CD4-positive, alpha-beta T cell (primary cell): ENCODE results near the gene ACAP1. TPM values are rescaled to one million over a fixed set of nuclear protein-coding genes. Genes with fewer than 3 reads are reported as not detected.
A peak's percentile ranks its signal among the peaks of the same experiment; 100 is the strongest.

Experiments used
- ATAC-seq: fragments of 200-7000 bp; cut with Tn5 transposase; one replicate; pipeline ENCODE4 v1.10.0; 2022; ENCODE audit warnings: mild to moderate bottlenecking; ENCODE audit not compliant: poor library complexity
- CTCF ChIA-PET: fragments of 350-600 bp; sonication (Branson Sonifier 250); formaldehyde crosslinking; loops from one replicate; lab custom pipeline; 2021; ENCODE audit warnings: antibody characterized with exemption, inconsistent platforms; lab: Charles Lee
- POLR2A ChIA-PET: fragments of 350-600 bp; sonication (Branson Sonifier 250); formaldehyde crosslinking; loops from one replicate; lab custom pipeline; 2021; ENCODE audit warnings: antibody characterized with exemption, inconsistent platforms; lab: Charles Lee
- DNase-seq, 14 experiments: peaks; one replicate each; pipeline ENCODE4 v3.0.0-alpha.2; 2013 to 2020; ENCODE audit warnings: mixed read lengths in 2 of 14
- H3K27ac ChIP-seq, 2 donors: one replicate each; pipeline versions ENCODE4 v1.5.1 to v1.7.0; 2013; ENCODE audit warnings: low read length in 2 of 2, low read depth in 1 of 2, mild to moderate bottlenecking in 1 of 2
- H3K27me3 ChIP-seq, 2 experiments: 1 replicate in 1 of 2; 2 replicates in 1 of 2; pipeline versions ENCODE4 v1.6.1 to v1.7.0; 2013; ENCODE audit warnings: low read length in 2 of 2, control low read depth in 1 of 2, mild to moderate bottlenecking in 1 of 2, moderate library complexity in 1 of 2; ENCODE audit not compliant: insufficient read depth in 2 of 2, control insufficient read depth in 1 of 2
- H3K36me3 ChIP-seq: one replicate; pipeline ENCODE4 v1.6.1; 2013; ENCODE audit warnings: low read length, control low read depth; ENCODE audit not compliant: insufficient read depth
- H3K4me1 ChIP-seq: one replicate; pipeline ENCODE4 v1.6.1; 2013; ENCODE audit warnings: low read length, control low read depth; ENCODE audit not compliant: insufficient read depth
- H3K4me3 ChIP-seq: one replicate; pipeline ENCODE4 v1.5.1; 2013; ENCODE audit warnings: mild to moderate bottlenecking, low read length, moderate library complexity
- H3K9me3 ChIP-seq, 2 experiments: 1 replicate in 1 of 2; 2 replicates in 1 of 2; pipeline versions ENCODE4 v1.6.1 to v1.7.0; 2013; ENCODE audit warnings: low read length in 2 of 2, mild to moderate bottlenecking in 2 of 2, control low read depth in 1 of 2, moderate library complexity in 1 of 2; ENCODE audit not compliant: control insufficient read depth in 1 of 2, insufficient read depth in 1 of 2
- H3K27ac Mint-ChIP-seq: one replicate; pipeline ENCODE4 v1.8.0; 2020; ENCODE audit warnings: mixed read lengths
- H3K27me3 Mint-ChIP-seq: one replicate; pipeline ENCODE4 v1.8.0; 2021; ENCODE audit warnings: mixed read lengths
- H3K36me3 Mint-ChIP-seq: one replicate; pipeline ENCODE4 v1.8.0; 2021; ENCODE audit warnings: low read depth, mixed read lengths
- H3K4me1 Mint-ChIP-seq: one replicate; pipeline ENCODE4 v1.8.0; 2021; ENCODE audit warnings: low read depth, mixed read lengths
- H3K4me3 Mint-ChIP-seq: one replicate; pipeline ENCODE4 v1.8.0; 2020; ENCODE audit warnings: mild to moderate bottlenecking, mixed read lengths
- H3K9me3 Mint-ChIP-seq: one replicate; pipeline ENCODE4 v1.8.0; 2020; ENCODE audit warnings: mixed read lengths
- intact Hi-C, 2 experiments: fragments of 100-400 bp; cut with DNase I in 1 of 2; cut with micrococcal nuclease in 1 of 2; formaldehyde crosslinking; loops; one replicate each; pipeline versions ENCODE4 v1.15.1 to v1.9.0; 2023 to 2025; cut with DNase I, micrococcal nuclease
- total RNA-seq, 174 experiments: library from RNA in 2 of 174; stranded (reverse) in 2 of 174; gene quantifications; one replicate each; pipeline ENCODE4 v1.2.3 and lab custom pipeline; 2021 to 2026
- TF ChIP-seq, protein P1 (sequence below): fragments of 200-600 bp; IDR thresholded peaks from one replicate; pipeline ENCODE4 v1.8.0; 2022; ENCODE audit warnings: antibody characterized with exemption, mild to moderate bottlenecking

The ACAP1 gene
- total RNA-seq, 2 experiments from 2014 or later = 565 to 575 TPM

DNA sequence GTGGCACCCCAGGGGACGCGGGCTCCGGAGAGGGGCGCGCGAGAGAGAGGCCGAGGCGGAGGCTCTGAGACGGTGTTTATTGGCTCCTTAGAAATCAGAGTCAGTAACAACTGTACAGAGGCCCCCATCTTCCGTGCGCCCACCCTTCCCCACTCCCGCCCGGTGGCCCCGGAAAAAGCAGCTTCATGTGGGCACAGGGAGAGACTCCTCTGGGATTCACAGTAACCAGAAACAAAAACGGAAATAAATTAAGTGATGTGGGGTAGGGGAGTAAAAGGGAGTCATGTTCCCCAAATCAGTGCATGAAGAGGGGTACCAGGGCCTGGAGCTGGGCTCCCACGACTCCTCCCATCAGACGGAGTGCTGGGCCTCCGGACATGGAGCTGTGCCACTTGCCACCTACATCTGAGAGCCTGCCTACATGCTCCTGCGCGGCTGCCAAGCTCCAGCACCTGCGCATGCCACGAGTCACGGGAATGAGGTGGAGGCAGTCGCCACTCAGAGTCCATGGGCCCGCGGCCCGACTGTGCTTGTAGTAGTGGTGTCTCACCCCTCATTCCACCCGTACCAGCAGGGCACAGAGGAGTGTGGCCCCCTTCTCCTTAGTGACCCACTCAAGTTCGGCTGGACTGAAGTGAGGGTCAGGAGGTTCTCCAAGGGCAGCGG, 20.6 kb upstream of the ACAP1 start:
- H3K4me3 ChIP-seq = peak overlapping the region; percentile 86
- TF ChIP-seq, protein P1, sequence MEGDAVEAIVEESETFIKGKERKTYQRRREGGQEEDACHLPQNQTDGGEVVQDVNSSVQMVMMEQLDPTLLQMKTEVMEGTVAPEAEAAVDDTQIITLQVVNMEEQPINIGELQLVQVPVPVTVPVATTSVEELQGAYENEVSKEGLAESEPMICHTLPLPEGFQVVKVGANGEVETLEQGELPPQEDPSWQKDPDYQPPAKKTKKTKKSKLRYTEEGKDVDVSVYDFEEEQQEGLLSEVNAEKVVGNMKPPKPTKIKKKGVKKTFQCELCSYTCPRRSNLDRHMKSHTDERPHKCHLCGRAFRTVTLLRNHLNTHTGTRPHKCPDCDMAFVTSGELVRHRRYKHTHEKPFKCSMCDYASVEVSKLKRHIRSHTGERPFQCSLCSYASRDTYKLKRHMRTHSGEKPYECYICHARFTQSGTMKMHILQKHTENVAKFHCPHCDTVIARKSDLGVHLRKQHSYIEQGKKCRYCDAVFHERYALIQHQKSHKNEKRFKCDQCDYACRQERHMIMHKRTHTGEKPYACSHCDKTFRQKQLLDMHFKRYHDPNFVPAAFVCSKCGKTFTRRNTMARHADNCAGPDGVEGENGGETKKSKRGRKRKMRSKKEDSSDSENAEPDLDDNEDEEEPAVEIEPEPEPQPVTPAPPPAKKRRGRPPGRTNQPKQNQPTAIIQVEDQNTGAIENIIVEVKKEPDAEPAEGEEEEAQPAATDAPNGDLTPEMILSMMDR = no peak
- ATAC-seq = peak; percentile 1

DNA sequence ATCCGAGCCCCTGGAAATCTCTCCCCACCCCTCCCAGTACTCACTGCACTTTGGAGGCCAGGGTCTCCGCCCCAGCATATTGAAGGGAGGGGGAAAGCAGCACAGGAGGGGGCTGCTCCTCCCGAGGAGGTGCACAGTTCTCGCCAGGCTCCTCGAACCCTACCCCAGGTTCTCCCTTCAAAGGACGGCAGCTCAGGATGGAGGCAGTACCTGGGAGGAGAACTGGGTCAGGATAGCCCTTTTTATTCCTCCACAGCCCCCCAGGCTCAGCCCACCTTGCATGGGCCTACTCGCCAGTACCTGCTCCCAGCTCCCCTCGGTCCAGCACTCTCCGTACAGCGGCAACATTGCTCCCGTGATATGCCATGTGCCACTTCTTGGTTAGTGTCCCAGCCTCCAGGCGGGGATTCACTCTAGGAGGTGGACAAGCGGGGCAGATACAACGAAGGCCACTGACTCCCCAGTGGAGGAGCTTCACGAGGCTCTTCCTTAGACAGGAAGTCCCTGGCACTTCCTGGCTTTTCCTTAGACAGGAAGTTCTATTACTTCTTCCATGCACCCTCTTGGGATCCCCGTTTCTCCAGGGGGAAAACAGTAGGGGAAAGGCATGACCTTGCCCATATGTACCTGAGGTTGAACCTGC, 19.0 kb upstream of the ACAP1 start:
- Mint-ChIP-seq H3K27ac (peak overlapping the region; percentile 76), H3K9me3 (no peaks in the 10 kb centered on the region), H3K36me3 (peaks cover 78% of the 10 kb centered on the region), H3K27me3 (no peaks in the 10 kb centered on the region), H3K4me1 (peaks cover 39% of the 10 kb centered on the region), H3K4me3 (peak overlapping the region; percentile 66)
- POLR2A ChIA-PET = no interaction called here
- Histone ChIP-seq H3K9me3 (no peaks in the 10 kb centered on the region), H3K27me3 (no peaks in the 10 kb centered on the region), H3K4me1 (peaks cover 37% of the 10 kb centered on the region), H3K4me3 (no peak overlapping the region), H3K27ac (no peak overlapping the region), H3K36me3 (peaks cover 68% of the 10 kb centered on the region)
- TF ChIP-seq, protein P1 = no peak
- CTCF ChIA-PET = no interaction called here
- intact Hi-C loops = loop anchor here in 1 of 2 experiments (1.0 to 5.0 kb wide), 2 partner anchors 11 to 370 kb away; partner anchors contain the start of genes TP53 and WRAP53
- DNase-seq = peak in 1 of 14 experiments; percentile 27
- ATAC-seq = no peak

More for the DNA sequence above, 20.6 kb upstream of the ACAP1 start:
- H3K27ac Mint-ChIP-seq = peak overlapping the region; percentile 95
- peaks cover 77% of the 10 kb centered on the region for H3K36me3 Mint-ChIP-seq
- POLR2A ChIA-PET = interaction anchor here (0.7 to 5.4 kb wide), 11 partner anchors 14 to 369 kb away, joined by 3 to 46 read pairs (median 6); partner anchors contain the start of genes ACADVL, ACAP1, DLG4 and DVL2
- H3K4me1 Mint-ChIP-seq = peaks cover 51% of the 10 kb centered on the region
- peak overlapping the region; percentile 97 for H3K4me3 Mint-ChIP-seq
- no peaks in the 10 kb centered on the region for H3K27me3 Mint-ChIP-seq
- peak in 2 of 14 experiments; percentile 33 to 51 for DNase-seq
- intact Hi-C loops = loop anchor here (2.0 to 5.0 kb wide), 2 partner anchors 13 to 372 kb away; partner anchors contain the start of genes NEURL4 (in 1 of the 2), TP53 (in 1 of the 2) and WRAP53 (in 1 of the 2)
- H3K36me3 ChIP-seq = peaks cover 67% of the 10 kb centered on the region
- H3K27ac ChIP-seq = peak overlapping the region; percentile 82 to 92
- H3K27me3 ChIP-seq = no peaks in the 10 kb centered on the region
- CTCF ChIA-PET = interaction anchor here (1.1 to 1.2 kb wide), 2 partner anchors 20 to 21 kb away, joined by 3 read pairs; partner anchors contain the start of gene ACAP1
- peaks cover 51% of the 10 kb centered on the region for H3K4me1 ChIP-seq
- H3K9me3 Mint-ChIP-seq = no peaks in the 10 kb centered on the region
- no peaks in the 10 kb centered on the region for H3K9me3 ChIP-seq

DNA sequence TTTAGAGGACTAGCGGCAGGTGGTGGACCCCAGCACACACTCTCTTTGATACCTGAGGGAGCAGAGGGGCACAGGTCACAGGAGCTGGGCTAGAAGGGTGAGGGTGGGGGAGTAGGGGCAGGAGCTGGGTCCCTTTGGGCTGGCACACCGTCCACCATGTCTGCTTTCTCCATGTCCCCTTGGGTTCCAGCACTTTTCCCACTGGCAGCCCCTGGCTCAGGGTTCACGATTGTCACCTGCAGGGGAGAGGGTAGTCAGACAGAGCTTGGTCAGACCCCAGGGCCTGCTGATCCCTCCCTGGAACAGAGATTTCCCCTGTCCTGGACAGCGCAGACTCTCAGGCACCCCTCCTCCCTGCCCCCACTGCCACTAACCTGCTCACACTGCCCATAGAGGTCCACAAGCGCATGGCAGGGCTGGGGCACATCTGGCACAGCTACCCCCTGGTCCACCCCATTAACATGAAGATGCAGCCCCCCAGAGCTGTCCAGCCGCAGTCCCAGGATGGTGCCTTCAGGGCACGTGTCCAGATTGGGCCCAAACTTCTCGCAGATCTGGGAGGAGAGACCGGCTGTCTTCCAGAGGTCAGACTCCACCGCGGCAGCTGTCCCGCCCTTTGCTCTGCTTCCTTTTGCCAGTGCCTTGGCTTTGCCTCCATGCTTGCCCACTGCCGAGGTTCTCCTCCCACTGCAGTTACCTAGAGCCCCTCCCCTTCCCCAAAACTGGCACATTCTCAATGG, 18.0 kb upstream of the ACAP1 start:
- POLR2A ChIA-PET = no interaction called here

More for the DNA sequence above, 18.0 kb upstream of the ACAP1 start:
- CTCF ChIA-PET = no interaction called here
- ATAC-seq (no peak), DNase-seq (no peak)
- TF ChIP-seq, protein P1 = no peak
- Histone ChIP-seq H3K27me3 (no peaks in the 10 kb centered on the region), H3K9me3 (no peaks in the 10 kb centered on the region), H3K4me1 (peaks cover 27% of the 10 kb centered on the region), H3K4me3 (no peak overlapping the region), H3K27ac (no peak overlapping the region), H3K36me3 (peaks cover 68% of the 10 kb centered on the region)
- H3K27ac Mint-ChIP-seq = peak overlapping the region; percentile 76
- peak overlapping the region; percentile 66 for H3K4me3 Mint-ChIP-seq
- peaks cover 29% of the 10 kb centered on the region for H3K4me1 Mint-ChIP-seq
- no peaks in the 10 kb centered on the region for H3K9me3 Mint-ChIP-seq
- no peaks in the 10 kb centered on the region for H3K27me3 Mint-ChIP-seq
- intact Hi-C loops = loop anchor here in 1 of 2 experiments (5.0 kb wide), 1 partner anchor 369 kb away; the partner anchor contains the start of genes TP53 and WRAP53
- H3K36me3 Mint-ChIP-seq = peaks cover 78% of the 10 kb centered on the region
